ENCODE data around the gene JUN.

DNA sequence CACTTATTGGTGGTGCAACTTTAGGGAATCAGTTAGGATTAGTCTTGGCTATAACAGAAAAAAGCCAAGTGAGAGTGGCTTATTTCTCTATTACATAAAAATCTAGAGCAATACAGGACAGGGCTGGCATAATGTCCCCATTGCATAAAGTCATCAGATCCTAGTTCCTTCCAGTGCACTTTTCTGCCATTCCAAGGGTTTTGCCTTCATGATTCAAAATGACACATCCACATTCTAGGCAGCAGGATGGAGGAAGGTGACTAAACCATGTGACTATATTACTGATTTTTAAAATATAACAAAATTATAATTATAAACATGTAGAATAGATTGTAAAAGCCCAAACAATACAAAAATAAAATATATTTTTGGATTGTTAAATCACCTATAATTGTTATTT, 18.8 kb downstream of the JUN start:
- no peak for TF ChIP-seq POLR2A (IDR thresholded peaks at IDR 0.05; ENCODE audit: low read length)
- TF ChIP-seq GATA1 (IDR thresholded peaks at IDR 0.05; ENCODE audit: low read depth, low read length): no peak
